Testis (tissue), 2 donors: Measurements from ENCODE around the gene P4HTM.

ENCODE experiments used
- POLR2A ChIP-seq: fragments of 450-650 bp; IDR thresholded peaks from one replicate; pipeline ENCODE4 v1.6.1; 2017; ENCODE audit warnings: antibody characterized with exemption, mild to moderate bottlenecking, moderate library complexity
- TF ChIP-seq, protein P1 (sequence below), 3 experiments: fragments of 450-650 bp in 2 of 3; fragments of 200-600 bp in 1 of 3; sonication (generic) in 1 of 3; IDR thresholded peaks; one replicate each; pipeline ENCODE4 v1.5.1; 2016 to 2019; ENCODE audit warnings: antibody characterized with exemption in 3 of 3, mild to moderate bottlenecking in 2 of 3, moderate library complexity in 1 of 3

- TF ChIP-seq, protein P1, sequence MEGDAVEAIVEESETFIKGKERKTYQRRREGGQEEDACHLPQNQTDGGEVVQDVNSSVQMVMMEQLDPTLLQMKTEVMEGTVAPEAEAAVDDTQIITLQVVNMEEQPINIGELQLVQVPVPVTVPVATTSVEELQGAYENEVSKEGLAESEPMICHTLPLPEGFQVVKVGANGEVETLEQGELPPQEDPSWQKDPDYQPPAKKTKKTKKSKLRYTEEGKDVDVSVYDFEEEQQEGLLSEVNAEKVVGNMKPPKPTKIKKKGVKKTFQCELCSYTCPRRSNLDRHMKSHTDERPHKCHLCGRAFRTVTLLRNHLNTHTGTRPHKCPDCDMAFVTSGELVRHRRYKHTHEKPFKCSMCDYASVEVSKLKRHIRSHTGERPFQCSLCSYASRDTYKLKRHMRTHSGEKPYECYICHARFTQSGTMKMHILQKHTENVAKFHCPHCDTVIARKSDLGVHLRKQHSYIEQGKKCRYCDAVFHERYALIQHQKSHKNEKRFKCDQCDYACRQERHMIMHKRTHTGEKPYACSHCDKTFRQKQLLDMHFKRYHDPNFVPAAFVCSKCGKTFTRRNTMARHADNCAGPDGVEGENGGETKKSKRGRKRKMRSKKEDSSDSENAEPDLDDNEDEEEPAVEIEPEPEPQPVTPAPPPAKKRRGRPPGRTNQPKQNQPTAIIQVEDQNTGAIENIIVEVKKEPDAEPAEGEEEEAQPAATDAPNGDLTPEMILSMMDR (IDR thresholded peaks at IDR 0.05): no peak
- no peak for TF ChIP-seq POLR2A
These were observed 16.5 kb downstream of the P4HTM start for GRCh38 chr3:49006408-49007067.
